K562 (cell line): ENCODE data around the gene TKT. TPM values are rescaled to one million over a fixed set of nuclear protein-coding genes. Genes with fewer than 3 reads are reported as not detected.

Experiments
- ARID3B ChIP-seq: fragments of 250-450 bp; sonication (Bioruptor Pico); IDR thresholded peaks from 2 replicates; pipeline ENCODE4 v1.4.0; 2020; ENCODE audit warnings: borderline replicate concordance
- CBX8 ChIP-seq: fragments of 200-600 bp; sonication (generic); IDR thresholded peaks from 2 replicates; pipeline ENCODE4 v1.6.1; 2012; ENCODE audit warnings: borderline replicate concordance, mixed run types, low read depth, mild to moderate bottlenecking, moderate library complexity, mixed read lengths, low read length, control low read depth, inconsistent platforms; ENCODE audit not compliant: poor library complexity, severe bottlenecking; ENCODE audit errors: extremely low read depth
- CREB3 ChIP-seq: fragments of 450-650 bp; conservative IDR thresholded peaks from 2 replicates; pipeline ENCODE4 v1.6.1; 2016; ENCODE audit warnings: missing genetic modification characterization, low read depth, mild to moderate bottlenecking, missing compliant biosample characterization, moderate library complexity
- CREM ChIP-seq: IDR thresholded peaks from 2 replicates; pipeline ENCODE4 v1.6.1; 2014; ENCODE audit warnings: antibody characterized with exemption, low read depth
- DDX20 ChIP-seq: fragments of 450-650 bp; IDR thresholded peaks from 2 replicates; pipeline ENCODE4 v1.6.1; 2016; ENCODE audit warnings: missing genetic modification characterization, low read depth, mild to moderate bottlenecking, missing compliant biosample characterization, moderate library complexity
- ELK3 ChIP-seq: fragments of 450-650 bp; formaldehyde crosslinking; IDR thresholded peaks from 2 replicates; pipeline ENCODE4 v1.4.0; 2020; ENCODE audit warnings: mild to moderate bottlenecking
- KHSRP ChIP-seq: fragments of 450-650 bp; IDR thresholded peaks from 2 replicates; pipeline ENCODE4 v1.6.1; 2017
- MEF2D ChIP-seq: conservative IDR thresholded peaks from 2 replicates; pipeline ENCODE4 v1.6.1; 2016; ENCODE audit warnings: low read depth, missing genetic modification characterization, missing compliant biosample characterization
- PHTF2 ChIP-seq: fragments of 250-450 bp; sonication (Bioruptor Pico); IDR thresholded peaks from 2 replicates; pipeline ENCODE4 v1.5.0; 2021; ENCODE audit warnings: mild to moderate bottlenecking
- RNF219 ChIP-seq: fragments of 250-450 bp; sonication (Bioruptor Pico); IDR thresholded peaks from 2 replicates; pipeline ENCODE4 v1.5.0; 2022; ENCODE audit warnings: mild to moderate bottlenecking
- SETDB1 ChIP-seq: IDR thresholded peaks from one replicate; pipeline ENCODE4 v1.6.1; 2012; ENCODE audit warnings: low read length, control low read depth, inconsistent platforms
- SIN3A ChIP-seq, 2 experiments: fragments of 150-350 bp in 1 of 2; IDR thresholded peaks; 2 replicates each; pipeline ENCODE4 v1.6.1; 2011 to 2016; ENCODE audit warnings: borderline replicate concordance in 2 of 2, low read depth in 2 of 2, low read length in 2 of 2, mild to moderate bottlenecking in 2 of 2, moderate library complexity in 2 of 2; ENCODE audit not compliant: control insufficient read depth in 1 of 2
- SUPT5H ChIP-seq: fragments of 450-650 bp; IDR thresholded peaks from 2 replicates; pipeline ENCODE4 v1.6.1; 2016
- TBP ChIP-seq: optimal IDR thresholded peaks from 2 replicates; pipeline ENCODE3; 2011; ENCODE audit warnings: low read depth, low read length, improper control_type of control experiment
- TOE1 ChIP-seq, 2 experiments: fragments of 450-650 bp in 1 of 2; sonication (generic) in 1 of 2; formaldehyde crosslinking in 1 of 2; IDR thresholded peaks; 2 replicates each; pipeline versions ENCODE4 v1.7.1 to v1.8.0; 2016 to 2022; ENCODE audit warnings: borderline replicate concordance in 2 of 2, mild to moderate bottlenecking in 2 of 2, antibody characterized with exemption in 1 of 2, inconsistent platforms in 1 of 2, low read depth in 1 of 2, missing genetic modification reagents in 1 of 2, moderate library complexity in 1 of 2
- TRIM24 ChIP-seq, 2 experiments: fragments of 450-650 bp; IDR thresholded peaks; 2 replicates each; pipeline ENCODE4 v1.6.1; 2016
- ZFP1 ChIP-seq: fragments of 450-650 bp; formaldehyde crosslinking; IDR thresholded peaks from 2 replicates; pipeline ENCODE4 v1.4.0; 2020; ENCODE audit warnings: mild to moderate bottlenecking, mixed read lengths
- ZKSCAN3 ChIP-seq: fragments of 250-450 bp; sonication (Bioruptor Pico); IDR thresholded peaks from 2 replicates; pipeline ENCODE4 v1.4.0; 2020
- ZNF143 ChIP-seq: sonication (generic); formaldehyde crosslinking; IDR thresholded peaks from 2 replicates; pipeline ENCODE4 v1.9.0; 2022; ENCODE audit warnings: mild to moderate bottlenecking, missing genetic modification reagents
- polyA plus RNA-seq, 8 experiments: library from polyadenylated mRNA; depleted of rRNA in 4 of 8; stranded (reverse) in 5 of 8; unstranded in 3 of 8; fragments of >200 nt; fragmentation: Nextera tagmentation in 2 of 8; fragmentation: Illumina TruSeq in 1 of 8; extraction: Ambion mirVana in 2 of 8; extraction: Trizol in 1 of 8; gene quantifications; 2 replicates each; pipeline versions ENCODE4 v1.2.1 to v1.2.3, GENCODE V29; 2011 to 2014; ENCODE audit warnings: inconsistent platforms in 1 of 8, missing spikeins in 1 of 8
- total RNA-seq, 7 experiments: library from RNA; depleted of rRNA in 6 of 7; stranded (reverse); fragments of >200 nt in 6 of 7; fragmentation: Illumina TruSeq in 2 of 7; extraction: Trizol in 2 of 7; gene quantifications; 2 replicates each; pipeline versions ENCODE4 v1.2.1 to v1.2.3, GENCODE V29; 2011 to 2021; ENCODE audit warnings: low replicate concordance in 1 of 7

The TKT gene
- total and polyA plus RNA-seq, 9 of the 15 experiments (the other 6 are each of a cell fraction or from before 2014, with no cell fraction given) = 58.1 to 401 (median 187) TPM

GRCh38 chr3:53269888-53270880 lies 14.4 kb upstream of the TKT start (continued):
- TF ChIP-seq SIN3A (IDR thresholded peaks at IDR 0.05; ENCODE audit: borderline replicate concordance in 2 of 2, control insufficient read depth in 1 of 2, low read depth in 2 of 2, low read length in 2 of 2) = no peak
- TF ChIP-seq CREM = no peak
- no peak for TF ChIP-seq SETDB1
- TF ChIP-seq ZKSCAN3 (CRISPR knock-in tag) = no peak
- TF ChIP-seq ARID3B (CRISPR knock-in tag) = no peak; the same call in 1 of the 2 replicates
- no peak for TF ChIP-seq RNF219 (CRISPR knock-in tag)
- no peak for TF ChIP-seq ZNF143 (CRISPR knock-in tag)
- TF ChIP-seq CREB3 (tag) = peak; percentile 92
- peak; percentile 73 for TF ChIP-seq TBP
- TF ChIP-seq TRIM24 (IDR thresholded peaks at IDR 0.05) = peak; percentile 37 to 65; a peak in 2 of 4 replicates
- no peak for TF ChIP-seq ELK3
- peak; percentile 48; the same call in 1 of the 2 replicates for TF ChIP-seq DDX20
- TF ChIP-seq ZFP1 (CRISPR knock-in tag) = no peak
- TF ChIP-seq KHSRP = no peak
- peak; percentile 37; the same call in 1 of the 2 replicates for TF ChIP-seq SUPT5H
- peak; percentile 70 for TF ChIP-seq MEF2D (tag)
- no peak for TF ChIP-seq PHTF2
- TF ChIP-seq TOE1 (IDR thresholded peaks at IDR 0.05; ENCODE audit: borderline replicate concordance) = no peak
- TF ChIP-seq TOE1 (CRISPR knock-in tag; IDR thresholded peaks at IDR 0.05; ENCODE audit: borderline replicate concordance, low read depth) = no peak
- TF ChIP-seq CBX8 = no peak
